HG03139 (cell line): Measurements from ENCODE around the gene SH2B2.
"Not testable (repeated sequence)": the region's sequence is repeated elsewhere in the genome, so short reads cannot be mapped to it uniquely, and the experiment has no call there.

ENCODE experiments used
- ATAC-seq: cut with Tn5 transposase; IDR thresholded peaks from one replicate; pipeline ENCODE4 v1.9.1; 2021; ENCODE audit not compliant: unreplicated experiment

Gene SH2B2

DNA sequence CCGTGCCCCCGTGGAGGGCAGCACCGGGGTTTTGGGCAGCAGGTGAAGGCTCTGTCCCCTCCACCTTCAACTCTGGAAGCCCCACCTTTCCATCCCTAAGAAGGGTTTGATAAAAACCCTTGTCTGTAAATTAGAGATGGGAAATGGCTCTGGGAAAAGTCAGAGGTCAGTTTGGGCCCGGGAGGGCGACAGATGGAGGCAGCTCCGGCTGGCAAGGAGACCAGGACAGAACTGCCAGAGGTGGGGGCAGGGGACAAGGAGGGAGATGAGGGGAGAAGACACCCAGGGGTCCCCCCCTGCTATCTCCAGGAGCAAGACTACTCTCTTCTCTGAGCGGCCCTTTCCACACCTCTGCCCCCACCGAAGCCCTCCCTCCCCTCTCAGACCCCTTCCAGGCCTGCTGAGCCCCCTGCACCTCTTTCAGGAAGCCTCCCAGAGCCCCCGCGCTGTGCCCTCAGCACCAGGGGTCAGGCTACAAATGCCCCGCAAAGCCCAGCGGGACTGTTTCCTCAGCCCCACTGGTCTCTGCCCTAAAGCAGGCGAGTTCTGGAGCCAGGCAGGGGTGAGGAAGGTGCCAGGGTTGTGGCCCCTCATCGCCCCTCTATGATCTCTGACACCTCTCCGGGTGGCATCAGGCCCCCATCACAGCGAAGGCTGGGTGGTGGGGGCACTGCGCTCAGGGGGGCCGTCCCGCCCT is 980 bp upstream of the SH2B2 start:
- ATAC-seq, result no peak

DNA sequence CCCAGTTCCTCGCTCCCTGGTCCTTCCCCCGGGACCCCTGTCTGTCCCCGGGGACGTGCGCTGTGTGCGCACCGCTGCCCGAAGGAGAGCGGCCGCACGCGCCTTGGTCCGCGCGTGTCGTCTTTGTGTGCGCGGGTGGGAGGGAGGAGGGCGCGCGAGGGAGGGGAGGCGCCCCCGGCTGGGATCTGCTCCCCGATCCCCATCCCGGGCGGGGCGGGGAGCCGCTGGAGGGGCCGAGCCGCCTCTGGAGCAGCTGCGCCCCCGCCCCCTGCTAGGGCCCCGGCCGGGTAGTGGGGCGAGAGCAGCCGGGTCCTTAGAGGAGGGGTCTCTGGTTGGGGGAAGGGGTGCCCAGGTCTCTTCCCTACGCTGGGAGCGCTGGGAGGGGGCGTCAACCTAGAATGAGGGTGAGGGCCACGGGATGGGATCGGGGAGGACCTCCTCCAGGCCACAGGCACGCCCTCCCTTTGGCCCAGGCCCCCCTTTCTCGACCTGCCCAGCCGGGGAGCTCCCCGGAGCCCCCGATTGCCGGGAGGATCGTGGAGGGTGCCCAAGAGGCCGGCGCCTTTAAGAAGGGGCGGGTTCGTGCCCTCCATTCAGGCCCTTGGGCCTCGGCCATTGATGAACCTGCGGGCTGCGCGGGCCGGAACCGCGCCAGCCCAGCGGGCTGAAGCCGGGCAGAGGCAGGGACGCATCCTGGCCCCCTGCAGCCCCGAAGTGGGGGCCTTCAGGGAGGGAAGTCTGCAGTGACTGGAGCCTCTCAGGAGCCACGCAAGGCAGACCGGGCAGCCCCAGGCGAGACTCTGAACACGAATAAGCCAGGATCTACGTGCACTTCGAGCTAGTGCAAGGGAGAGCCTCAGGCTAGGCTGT is 678 bp downstream of the SH2B2 start:
- ATAC-seq, result no peak

- no peak for ATAC-seq
Measured at GRCh38 chr7:102287981-102288278, 1.3 kb downstream of the SH2B2 start.

- no peak for ATAC-seq
Measured at GRCh38 chr7:102288285-102288930, 1.7 kb downstream of the SH2B2 start.

DNA sequence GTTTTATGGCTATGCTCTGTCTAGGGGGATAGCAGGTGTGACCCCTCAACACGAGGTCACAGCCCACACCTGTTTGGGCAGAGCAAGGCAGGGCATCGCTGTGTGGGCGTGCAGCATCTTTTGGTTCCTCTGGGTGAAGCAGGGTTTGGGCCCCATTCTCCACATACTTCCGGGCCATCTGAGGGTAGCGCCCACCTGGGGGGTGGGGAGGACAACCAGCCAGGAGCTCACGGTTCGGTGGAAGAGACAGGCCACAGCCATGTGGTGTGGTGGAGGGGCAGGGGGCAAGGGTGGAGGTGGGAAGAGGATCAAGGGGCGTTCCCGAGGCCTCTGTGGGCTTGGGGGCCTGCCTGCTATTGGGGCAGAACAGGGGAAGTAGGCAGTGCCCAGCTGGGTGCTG is 2.4 kb downstream of the SH2B2 start:
- ATAC-seq, result no peak

- no peak for ATAC-seq
Measured at GRCh38 chr7:102291056-102291915, 4.6 kb downstream of the SH2B2 start.

GRCh38 chr7:102291916-102292267 is 5.2 kb downstream of the SH2B2 start:
- no peak for ATAC-seq

DNA sequence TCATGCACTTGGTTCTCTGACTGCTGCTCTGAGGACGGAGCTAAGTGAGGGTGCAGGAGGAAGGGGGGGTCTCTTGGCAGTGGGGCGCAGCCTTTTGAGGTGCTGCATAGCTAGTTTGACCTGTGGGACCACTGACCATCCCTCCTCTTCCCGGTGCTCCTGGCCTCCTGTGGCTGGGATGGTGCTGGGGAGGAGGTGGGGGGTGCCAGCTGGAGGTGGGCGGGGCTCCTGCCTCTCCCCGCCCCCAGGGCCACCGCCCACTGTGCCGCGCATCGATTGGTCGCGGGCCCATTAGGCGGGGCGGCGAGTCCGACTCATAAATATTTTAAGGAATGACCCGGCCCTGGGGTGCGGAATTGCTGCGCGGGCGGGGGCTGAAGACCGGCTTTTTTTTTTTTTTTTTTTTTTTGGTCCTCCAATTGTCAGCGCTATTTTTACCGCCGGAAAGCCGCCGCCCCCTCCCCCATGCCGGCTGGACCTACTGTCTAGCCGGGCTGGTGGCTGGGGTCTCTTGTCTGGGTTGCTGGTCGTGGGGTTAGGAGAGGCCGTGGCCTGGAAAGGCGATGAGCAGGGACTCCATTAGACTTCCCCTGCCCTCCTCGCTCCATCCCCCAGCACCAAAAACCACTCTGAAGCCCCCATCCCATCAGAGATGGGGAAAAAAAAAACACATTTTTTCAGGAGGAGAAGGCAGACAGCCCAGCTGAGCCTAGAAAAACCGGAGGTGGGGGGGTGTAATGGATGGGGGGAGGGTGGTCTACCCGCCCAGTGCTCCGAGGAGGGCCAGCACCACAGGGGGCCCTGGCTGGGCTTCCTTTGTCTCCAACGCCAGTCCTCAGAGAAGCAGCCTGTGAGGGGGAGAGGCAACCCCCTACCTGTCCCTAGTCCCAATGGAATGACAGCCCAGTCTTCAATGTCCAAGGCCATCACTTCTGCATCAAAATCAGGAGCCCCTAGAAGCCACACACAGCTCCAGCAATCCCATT is 6.4 kb downstream of the SH2B2 start:
- ATAC-seq, result no peak

DNA sequence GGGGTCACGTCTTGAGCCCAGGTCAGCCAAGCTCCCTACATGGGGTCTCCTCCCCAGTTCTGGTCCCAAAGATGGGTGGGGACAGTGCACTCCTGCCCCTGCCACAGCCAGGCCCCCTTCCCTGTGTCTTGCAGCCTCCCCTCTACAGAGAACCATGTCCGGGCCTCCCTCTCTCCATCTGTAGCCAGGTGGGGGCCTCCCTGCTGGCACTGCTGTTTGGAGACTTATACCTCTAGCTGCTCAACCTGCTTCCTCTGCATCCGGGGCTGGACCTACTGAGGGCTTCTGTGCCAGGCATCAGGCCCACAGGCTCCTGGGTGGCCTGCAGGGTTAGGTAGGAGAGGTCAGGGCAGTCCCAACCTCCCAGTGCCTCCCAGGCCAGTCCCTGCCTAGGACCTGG is 7.9 kb downstream of the SH2B2 start:
- no peak for ATAC-seq

DNA sequence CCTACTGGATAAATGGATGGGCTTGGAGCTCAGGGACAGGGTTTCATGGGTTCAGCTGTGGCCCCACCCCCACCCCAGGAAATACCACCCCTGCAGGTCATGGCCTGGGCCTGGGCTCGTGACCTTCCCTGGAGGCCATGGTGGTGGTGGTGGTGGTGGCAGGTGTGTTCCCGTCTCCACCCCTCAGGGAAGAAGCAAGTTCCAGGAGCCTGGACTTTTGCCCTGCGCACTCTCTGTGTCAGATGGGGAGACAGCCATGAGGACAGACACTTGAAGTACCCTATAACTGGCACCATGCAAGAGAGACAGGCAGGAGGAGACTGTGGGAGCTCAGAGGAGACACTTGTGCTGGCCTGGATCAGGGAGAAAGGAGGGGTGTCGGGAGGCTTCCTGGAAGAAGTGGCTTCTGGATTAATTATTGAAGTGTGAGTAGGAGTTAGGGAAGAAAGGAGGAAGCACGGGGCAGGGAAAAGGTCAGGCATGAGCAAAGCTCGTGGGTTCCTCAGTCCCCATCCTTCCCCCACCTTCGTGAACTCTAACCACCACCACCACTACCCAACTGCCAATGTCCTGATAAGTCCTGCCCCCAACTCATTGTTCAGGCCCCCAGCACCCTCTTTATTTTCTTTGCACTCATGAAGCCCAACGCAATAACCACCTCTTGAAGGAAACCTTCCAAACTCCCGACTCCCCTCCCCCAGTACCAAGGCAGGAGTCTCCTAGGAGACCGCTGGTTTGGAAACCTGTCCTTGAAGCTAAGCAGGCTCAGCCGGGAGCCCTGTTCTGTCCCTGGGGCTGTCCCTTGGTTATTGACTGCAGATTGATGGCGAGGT is 8.9 kb downstream of the SH2B2 start:
- ATAC-seq, result no peak

- ATAC-seq, result no peak
Measured at GRCh38 chr7:102296179-102296438, 9.4 kb downstream of the SH2B2 start.

- ATAC-seq, result no peak
Measured at GRCh38 chr7:102296514-102296913, 9.8 kb downstream of the SH2B2 start.

DNA sequence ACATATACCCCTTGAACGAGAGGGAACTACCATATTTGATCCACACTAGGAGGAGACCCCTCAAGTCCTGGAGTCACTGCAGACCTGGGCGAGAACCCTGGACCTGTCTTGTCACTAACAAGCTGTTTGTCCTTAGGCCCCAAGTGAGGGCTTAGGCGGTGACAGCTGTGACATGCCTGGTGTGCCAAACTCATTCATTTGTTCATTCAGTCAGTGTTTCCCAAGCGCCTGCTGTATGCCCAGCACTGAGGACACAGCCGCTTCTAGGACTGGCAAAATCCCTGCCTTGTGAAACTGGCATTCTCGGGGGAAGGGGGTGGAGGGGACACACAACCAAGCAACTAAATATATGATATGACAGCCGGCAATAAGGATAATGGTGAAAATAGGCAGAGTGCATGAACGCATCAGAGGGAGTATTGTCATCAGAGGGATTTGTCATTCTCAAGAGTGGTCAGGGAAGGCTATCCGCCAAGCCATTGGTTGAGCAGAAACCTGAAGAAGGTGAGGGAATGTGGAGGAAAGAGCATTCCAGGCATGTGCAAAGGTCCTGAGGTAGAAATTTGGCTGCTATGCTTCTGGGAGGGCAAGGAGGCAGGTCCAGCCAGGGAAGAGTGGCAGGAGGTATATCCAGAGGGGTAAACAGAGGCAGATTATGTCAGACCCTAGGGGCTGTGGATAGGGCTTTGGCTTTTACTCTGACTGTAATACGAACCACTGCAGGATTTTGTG is 11.0 kb downstream of the SH2B2 start:
- ATAC-seq, result no peak

DNA sequence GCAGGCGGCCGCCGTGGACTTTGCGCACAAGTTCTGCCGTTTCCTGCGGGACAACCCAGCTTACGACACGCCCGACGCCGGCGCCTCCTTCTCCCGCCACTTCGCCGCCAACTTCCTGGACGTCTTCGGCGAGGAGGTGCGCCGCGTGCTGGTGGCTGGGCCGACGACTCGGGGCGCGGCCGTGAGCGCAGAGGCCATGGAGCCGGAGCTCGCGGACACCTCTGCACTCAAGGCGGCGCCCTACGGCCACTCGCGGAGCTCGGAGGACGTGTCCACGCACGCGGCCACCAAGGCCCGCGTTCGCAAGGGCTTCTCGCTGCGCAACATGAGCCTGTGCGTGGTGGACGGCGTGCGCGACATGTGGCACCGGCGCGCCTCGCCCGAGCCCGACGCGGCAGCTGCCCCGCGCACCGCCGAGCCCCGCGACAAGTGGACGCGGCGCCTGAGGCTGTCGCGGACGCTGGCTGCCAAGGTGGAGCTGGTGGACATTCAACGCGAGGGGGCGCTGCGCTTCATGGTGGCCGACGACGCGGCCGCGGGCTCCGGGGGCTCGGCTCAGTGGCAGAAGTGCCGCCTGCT is 14.1 kb downstream of the SH2B2 start:
- no peak for ATAC-seq

GRCh38 chr7:102301367-102301766 is 14.7 kb downstream of the SH2B2 start:
- not testable (repeated sequence) for ATAC-seq

GRCh38 chr7:102302025-102302424 is 15.4 kb downstream of the SH2B2 start:
- ATAC-seq, result no peak

DNA sequence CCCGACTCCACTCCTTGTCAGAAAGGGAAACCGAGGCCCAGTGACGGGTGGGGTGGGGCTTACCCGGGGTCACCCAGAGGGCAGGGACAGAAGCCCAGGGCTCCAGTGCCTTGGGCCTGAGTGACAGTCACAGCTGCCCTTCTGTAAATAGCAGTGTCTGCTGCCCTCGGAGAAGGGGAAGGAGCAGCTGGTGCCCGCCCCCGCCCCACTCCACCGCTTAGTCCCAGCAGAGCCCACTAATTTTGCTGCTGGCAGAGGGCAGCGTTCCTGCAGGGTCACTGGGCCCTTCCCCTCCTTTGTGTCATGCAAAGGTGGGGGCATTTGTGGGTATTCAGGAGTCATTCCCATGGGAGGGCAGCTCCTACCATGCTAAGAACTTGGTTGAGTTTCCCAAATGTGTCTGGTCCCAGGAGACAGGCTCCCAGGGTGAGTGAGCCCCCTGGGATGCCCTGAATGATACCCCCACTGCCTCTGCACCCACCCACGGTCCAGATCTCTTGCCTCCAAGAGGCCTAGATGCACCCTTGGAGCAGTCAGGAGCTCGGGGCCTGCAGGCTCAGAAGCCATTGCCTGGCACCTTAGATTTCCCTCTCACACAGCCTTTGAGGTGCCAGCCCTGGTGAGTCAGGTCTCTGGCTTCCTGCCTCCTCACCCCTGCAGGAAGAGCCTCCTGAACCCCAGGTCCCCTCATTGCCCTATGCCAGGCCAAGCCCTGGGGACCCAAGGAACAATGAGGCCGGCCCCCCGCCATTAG is 17.2 kb downstream of the SH2B2 start:
- no peak for ATAC-seq

- no peak for ATAC-seq
Measured at GRCh38 chr7:102304668-102305067, 18.0 kb downstream of the SH2B2 start.
